Measurements from ENCODE around the gene ARHGEF4. TPM values are rescaled to one million over a fixed set of nuclear protein-coding genes. Genes with fewer than 3 reads are reported as not detected.

Gene ARHGEF4
- total and polyA plus RNA-seq, 10 of the 15 experiments (the other 5 are each of a cell fraction or from before 2014, with no cell fraction given), result 0.02 to 0.24 (median 0.16) TPM; not detected in 6

DNA sequence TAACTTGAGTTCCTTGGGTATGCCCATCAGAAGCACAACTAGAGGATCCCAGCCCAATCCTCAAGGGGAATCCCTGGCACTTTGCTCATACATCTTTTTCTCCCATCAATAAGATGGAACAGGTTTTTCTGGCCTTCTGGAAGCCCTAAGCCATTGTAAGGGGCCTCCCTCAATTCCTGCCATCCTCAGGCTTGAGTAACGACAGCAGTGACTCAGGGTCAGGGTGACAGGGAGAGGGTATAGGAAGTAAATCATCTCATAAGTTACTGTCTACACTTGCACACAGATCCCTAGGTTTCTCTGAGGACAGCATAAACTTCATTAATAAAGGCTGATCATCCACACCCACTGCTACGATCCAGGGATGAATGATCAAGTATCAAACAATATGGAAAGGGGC lies 46.4 kb upstream of the ARHGEF4 start:
- SMC1A ChIA-PET (ENCODE audit: uncharacterized antibody, unreplicated experiment), result interaction anchor here (0.5 to 1.1 kb wide), 2 partner anchors 84 to 97 kb away, joined by 3 read pairs; no protein-coding TSS in a partner anchor
- Histone ChIP-seq H3K4me1 (ENCODE audit: control insufficient read depth, insufficient read depth, low read length) (no peaks in the 10 kb centered on the region), H3K27me3 (replicated peaks in 1 of 2; ENCODE audit: control insufficient read depth in 2 of 2, insufficient read depth in 2 of 2, low read length in 1 of 2) (no peaks in the 10 kb centered on the region; a peak in 1 of 4 replicates), H3K4me3 (no peak overlapping the region), H3K9ac (ENCODE audit: control insufficient read depth, insufficient read depth, low read length) (no peak overlapping the region), H3K4me2 (ENCODE audit: control insufficient read depth, insufficient read depth) (no peak overlapping the region), H3K79me2 (ENCODE audit: control insufficient read depth, insufficient read depth, low read length) (no peaks in the 10 kb centered on the region), H4K20me1 (ENCODE audit: control insufficient read depth, insufficient read depth) (no peaks in the 10 kb centered on the region), H3K27ac (ENCODE audit: control insufficient read depth, insufficient read depth) (no peak overlapping the region), H3K9me3 (replicated peaks; ENCODE audit: control insufficient read depth, insufficient read depth, low read length) (no peaks in the 10 kb centered on the region), H2AFZ (ENCODE audit: control insufficient read depth, low read depth, low read length) (no peak overlapping the region), H3K36me3 (ENCODE audit: control insufficient read depth in 2 of 2, insufficient read depth in 2 of 2, low read length in 1 of 2) (no peaks in the 10 kb centered on the region)
- RAD21 ChIA-PET (ENCODE audit: unreplicated experiment), result interaction anchor here (0.7 kb wide), 1 partner anchor 34 kb away, joined by 3 read pairs; no protein-coding TSS in a partner anchor
- BruUV-seq (replicated peaks), result no TSS peak
- WGBS (ENCODE audit: insufficient coverage, insufficient replicate concordance, low lambda C conversion rate, missing lambda C conversion rate), result 19% methylated on average over 2 of the region's 2 CpGs
- TF ChIP-seq SPI1 (IDR thresholded peaks at IDR 0.05; ENCODE audit: borderline replicate concordance, insufficient read depth, low read depth, low read length) (no peak), ZNF622 (IDR thresholded peaks at IDR 0.05) (no peak), YY1 (IDR thresholded peaks at IDR 0.05; ENCODE audit: low read depth, low read length) (no peak)
- CTCF ChIA-PET, result interaction anchor here (1.7 kb wide), 1 partner anchor 83 kb away, joined by 6 read pairs; no protein-coding TSS in a partner anchor
- DNase-seq (ENCODE audit: low read depth, low spot score) (no peak), ATAC-seq (no peak), FAIRE-seq (no peak)
- POLR2A ChIA-PET, result no interaction called here
- intact Hi-C loops (cut with micrococcal nuclease; ENCODE audit: unreplicated experiment) (no loop called here), in situ Hi-C loops (cut with MboI) (no loop called here)

DNA sequence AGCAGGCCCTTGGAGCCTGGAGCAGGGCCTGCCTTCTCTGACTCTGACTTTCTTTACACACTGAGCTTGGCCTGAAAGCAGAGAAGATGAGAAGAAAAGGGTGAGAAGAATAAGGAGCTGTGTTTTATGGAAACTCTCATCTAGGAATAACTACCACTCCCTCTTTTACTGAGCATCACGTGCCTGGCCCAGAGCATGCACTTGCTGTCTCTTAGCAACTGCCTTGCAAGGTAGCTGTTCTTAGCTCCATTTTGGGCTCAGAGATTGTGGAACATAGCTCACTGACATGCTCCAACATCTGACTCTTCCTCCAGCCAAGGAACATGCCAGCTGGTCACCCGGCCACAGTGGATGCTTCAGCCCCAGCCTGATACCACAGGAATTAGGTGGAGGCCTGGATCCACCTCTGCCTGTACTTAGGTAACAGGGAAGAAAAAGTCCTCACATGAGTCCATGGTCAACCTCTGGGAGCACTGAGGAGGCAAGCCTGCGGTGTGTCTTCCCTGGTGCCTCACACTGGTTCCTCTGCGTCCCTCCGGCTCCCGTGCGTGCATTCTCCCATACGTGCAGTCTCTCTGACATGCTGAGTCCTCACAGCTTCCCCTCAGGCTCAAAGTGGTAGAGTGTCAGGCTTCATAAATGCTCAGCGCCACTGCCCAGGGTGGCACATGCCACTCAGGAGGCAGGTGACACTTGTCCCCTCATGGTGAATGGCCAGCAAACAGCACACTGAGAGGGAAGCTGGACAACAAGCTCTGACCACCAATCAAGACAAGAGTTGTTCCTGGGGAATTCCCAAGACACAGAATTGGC lies 45.7 kb upstream of the ARHGEF4 start:
- DNase-seq (ENCODE audit: low read depth, low spot score) (no peak), FAIRE-seq (no peak), ATAC-seq (no peak)
- Histone ChIP-seq H3K9me3 (replicated peaks; ENCODE audit: control insufficient read depth, insufficient read depth, low read length) (no peaks in the 10 kb centered on the region), H3K4me1 (ENCODE audit: control insufficient read depth, insufficient read depth, low read length) (no peaks in the 10 kb centered on the region), H3K9ac (ENCODE audit: control insufficient read depth, insufficient read depth, low read length) (no peak overlapping the region), H3K27ac (ENCODE audit: control insufficient read depth, insufficient read depth) (no peak overlapping the region), H2AFZ (ENCODE audit: control insufficient read depth, low read depth, low read length) (no peak overlapping the region), H3K79me2 (ENCODE audit: control insufficient read depth, insufficient read depth, low read length) (no peaks in the 10 kb centered on the region), H3K27me3 (replicated peaks in 1 of 2; ENCODE audit: control insufficient read depth in 2 of 2, insufficient read depth in 2 of 2, low read length in 1 of 2) (no peaks in the 10 kb centered on the region), H3K4me3 (no peak overlapping the region), H3K36me3 (ENCODE audit: control insufficient read depth in 2 of 2, insufficient read depth in 2 of 2, low read length in 1 of 2) (no peaks in the 10 kb centered on the region), H3K4me2 (ENCODE audit: control insufficient read depth, insufficient read depth) (no peak overlapping the region), H4K20me1 (ENCODE audit: control insufficient read depth, insufficient read depth) (no peaks in the 10 kb centered on the region)
- in situ Hi-C loops (cut with MboI), result no loop called here
- no TSS peak for BruUV-seq (replicated peaks)
- intact Hi-C loops (cut with micrococcal nuclease; ENCODE audit: unreplicated experiment), result no loop called here
- ChIA-PET SMC1A (ENCODE audit: uncharacterized antibody, unreplicated experiment) (interaction anchor here (1.1 kb wide), 1 partner anchor 84 kb away, joined by 3 read pairs; no protein-coding TSS in a partner anchor), CTCF (interaction anchor here (1.7 kb wide), 1 partner anchor 83 kb away, joined by 6 read pairs; no protein-coding TSS in a partner anchor), POLR2A (no interaction called here), RAD21 (ENCODE audit: unreplicated experiment) (interaction anchor here (0.7 kb wide), 1 partner anchor 34 kb away, joined by 3 read pairs; no protein-coding TSS in a partner anchor)
- WGBS (ENCODE audit: insufficient coverage, insufficient replicate concordance, low lambda C conversion rate, missing lambda C conversion rate), result 55% methylated on average over 9 of the region's 9 CpGs
- TF ChIP-seq, protein P1, sequence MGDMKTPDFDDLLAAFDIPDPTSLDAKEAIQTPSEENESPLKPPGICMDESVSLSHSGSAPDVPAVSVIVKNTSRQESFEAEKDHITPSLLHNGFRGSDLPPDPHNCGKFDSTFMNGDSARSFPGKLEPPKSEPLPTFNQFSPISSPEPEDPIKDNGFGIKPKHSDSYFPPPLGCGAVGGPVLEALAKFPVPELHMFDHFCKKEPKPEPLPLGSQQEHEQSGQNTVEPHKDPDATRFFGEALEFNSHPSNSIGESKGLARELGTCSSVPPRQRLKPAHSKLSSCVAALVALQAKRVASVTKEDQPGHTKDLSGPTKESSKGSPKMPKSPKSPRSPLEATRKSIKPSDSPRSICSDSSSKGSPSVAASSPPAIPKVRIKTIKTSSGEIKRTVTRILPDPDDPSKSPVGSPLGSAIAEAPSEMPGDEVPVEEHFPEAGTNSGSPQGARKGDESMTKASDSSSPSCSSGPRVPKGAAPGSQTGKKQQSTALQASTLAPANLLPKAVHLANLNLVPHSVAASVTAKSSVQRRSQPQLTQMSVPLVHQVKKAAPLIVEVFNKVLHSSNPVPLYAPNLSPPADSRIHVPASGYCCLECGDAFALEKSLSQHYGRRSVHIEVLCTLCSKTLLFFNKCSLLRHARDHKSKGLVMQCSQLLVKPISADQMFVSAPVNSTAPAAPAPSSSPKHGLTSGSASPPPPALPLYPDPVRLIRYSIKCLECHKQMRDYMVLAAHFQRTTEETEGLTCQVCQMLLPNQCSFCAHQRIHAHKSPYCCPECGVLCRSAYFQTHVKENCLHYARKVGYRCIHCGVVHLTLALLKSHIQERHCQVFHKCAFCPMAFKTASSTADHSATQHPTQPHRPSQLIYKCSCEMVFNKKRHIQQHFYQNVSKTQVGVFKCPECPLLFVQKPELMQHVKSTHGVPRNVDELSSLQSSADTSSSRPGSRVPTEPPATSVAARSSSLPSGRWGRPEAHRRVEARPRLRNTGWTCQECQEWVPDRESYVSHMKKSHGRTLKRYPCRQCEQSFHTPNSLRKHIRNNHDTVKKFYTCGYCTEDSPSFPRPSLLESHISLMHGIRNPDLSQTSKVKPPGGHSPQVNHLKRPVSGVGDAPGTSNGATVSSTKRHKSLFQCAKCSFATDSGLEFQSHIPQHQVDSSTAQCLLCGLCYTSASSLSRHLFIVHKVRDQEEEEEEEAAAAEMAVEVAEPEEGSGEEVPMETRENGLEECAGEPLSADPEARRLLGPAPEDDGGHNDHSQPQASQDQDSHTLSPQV (IDR thresholded peaks at IDR 0.05), result no peak
- no peak for TF ChIP-seq KAT2A (conservative IDR thresholded peaks at IDR 0.05; ENCODE audit: control insufficient read depth, low read depth, low read length)
